Putamen (tissue), 1 donor: ENCODE measurements around the gene NAXD.
"Not testable (repeated sequence)": the region's sequence is repeated elsewhere in the genome, so short reads cannot be mapped to it uniquely, and the experiment has no call there.

Experiments
- DNase-seq: peaks from one replicate; pipeline ENCODE4 v3.0.0-alpha.2; 2016; ENCODE audit warnings: low spot score

The NAXD gene

GRCh38 chr13:110628952-110629701 lies 13.8 kb downstream of the NAXD start:
- peak; percentile 36 for DNase-seq

- no peak for DNase-seq
These were observed 14.4 kb downstream of the NAXD start for GRCh38 chr13:110629735-110630134.

GRCh38 chr13:110630566-110631119 lies 15.3 kb downstream of the NAXD start:
- no peak for DNase-seq

GRCh38 chr13:110632255-110632654 lies 16.9 kb downstream of the NAXD start:
- not testable (repeated sequence) for DNase-seq

- no peak for DNase-seq
These were observed 18.4 kb downstream of the NAXD start for GRCh38 chr13:110633776-110634175.

- no peak for DNase-seq
These were observed 19.2 kb downstream of the NAXD start for GRCh38 chr13:110634558-110634957.

- DNase-seq, result no peak
These were observed 20.2 kb downstream of the NAXD start for GRCh38 chr13:110635405-110636002.

GRCh38 chr13:110636053-110636475 lies 20.7 kb downstream of the NAXD start:
- DNase-seq, result no peak

GRCh38 chr13:110636701-110637201 lies 21.4 kb downstream of the NAXD start:
- no peak for DNase-seq

GRCh38 chr13:110637275-110637674 lies 21.9 kb downstream of the NAXD start:
- no peak for DNase-seq

- DNase-seq, result no peak
These were observed 22.4 kb downstream of the NAXD start for GRCh38 chr13:110637747-110638146.

GRCh38 chr13:110638257-110638656 lies 22.9 kb downstream of the NAXD start:
- no peak for DNase-seq

GRCh38 chr13:110638814-110639806 lies 23.8 kb downstream of the NAXD start:
- no peak for DNase-seq

GRCh38 chr13:110639935-110640334 lies 24.6 kb downstream of the NAXD start:
- no peak for DNase-seq

- no peak for DNase-seq
These were observed 25.3 kb downstream of the NAXD start for GRCh38 chr13:110640591-110641029.

GRCh38 chr13:110641055-110642015 lies 26.0 kb downstream of the NAXD start:
- no peak for DNase-seq

- DNase-seq, result no peak
These were observed 27.1 kb downstream of the NAXD start for GRCh38 chr13:110642291-110642981.

- DNase-seq, result no peak
These were observed 28.0 kb downstream of the NAXD start for GRCh38 chr13:110643324-110643723.

GRCh38 chr13:110643768-110644421 lies 28.6 kb downstream of the NAXD start:
- no peak for DNase-seq
